ENCODE data around the gene DNAJC25. TPM values are rescaled to one million over a fixed set of nuclear protein-coding genes. Genes with fewer than 3 reads are reported as not detected.

Gene DNAJC25
- polyA plus RNA-seq, 1 experiment, result 14.1 TPM

GRCh38 chr9:111676116-111676515 lies 45.0 kb downstream of the DNAJC25 start:
- TF ChIP-seq, protein P1, sequence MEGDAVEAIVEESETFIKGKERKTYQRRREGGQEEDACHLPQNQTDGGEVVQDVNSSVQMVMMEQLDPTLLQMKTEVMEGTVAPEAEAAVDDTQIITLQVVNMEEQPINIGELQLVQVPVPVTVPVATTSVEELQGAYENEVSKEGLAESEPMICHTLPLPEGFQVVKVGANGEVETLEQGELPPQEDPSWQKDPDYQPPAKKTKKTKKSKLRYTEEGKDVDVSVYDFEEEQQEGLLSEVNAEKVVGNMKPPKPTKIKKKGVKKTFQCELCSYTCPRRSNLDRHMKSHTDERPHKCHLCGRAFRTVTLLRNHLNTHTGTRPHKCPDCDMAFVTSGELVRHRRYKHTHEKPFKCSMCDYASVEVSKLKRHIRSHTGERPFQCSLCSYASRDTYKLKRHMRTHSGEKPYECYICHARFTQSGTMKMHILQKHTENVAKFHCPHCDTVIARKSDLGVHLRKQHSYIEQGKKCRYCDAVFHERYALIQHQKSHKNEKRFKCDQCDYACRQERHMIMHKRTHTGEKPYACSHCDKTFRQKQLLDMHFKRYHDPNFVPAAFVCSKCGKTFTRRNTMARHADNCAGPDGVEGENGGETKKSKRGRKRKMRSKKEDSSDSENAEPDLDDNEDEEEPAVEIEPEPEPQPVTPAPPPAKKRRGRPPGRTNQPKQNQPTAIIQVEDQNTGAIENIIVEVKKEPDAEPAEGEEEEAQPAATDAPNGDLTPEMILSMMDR (IDR thresholded peaks at IDR 0.05; ENCODE audit: low read depth, low read length), result no peak
- H3K27me3 ChIP-seq (ENCODE audit: control insufficient read depth, insufficient read depth, low read length), result no peaks in the 10 kb centered on the region
- peaks cover 4% of the 10 kb centered on the region; the same call in 1 of the 2 replicates for H3K9me3 ChIP-seq (ENCODE audit: control insufficient read depth, insufficient read depth, low read length)
- POLR2A ChIA-PET, result no interaction called here
- DNase-seq (ENCODE audit: low read depth, low spot score), result no peak
- CTCF ChIA-PET, result interaction anchor here (1.2 kb wide), 1 partner anchor 17 kb away, joined by 3 read pairs; no protein-coding TSS in a partner anchor
- no peak overlapping the region for H3K27ac ChIP-seq (ENCODE audit: low read depth, low read length)
- H3K4me3 ChIP-seq (ENCODE audit: low read depth, low read length), result no peak overlapping the region

DNA sequence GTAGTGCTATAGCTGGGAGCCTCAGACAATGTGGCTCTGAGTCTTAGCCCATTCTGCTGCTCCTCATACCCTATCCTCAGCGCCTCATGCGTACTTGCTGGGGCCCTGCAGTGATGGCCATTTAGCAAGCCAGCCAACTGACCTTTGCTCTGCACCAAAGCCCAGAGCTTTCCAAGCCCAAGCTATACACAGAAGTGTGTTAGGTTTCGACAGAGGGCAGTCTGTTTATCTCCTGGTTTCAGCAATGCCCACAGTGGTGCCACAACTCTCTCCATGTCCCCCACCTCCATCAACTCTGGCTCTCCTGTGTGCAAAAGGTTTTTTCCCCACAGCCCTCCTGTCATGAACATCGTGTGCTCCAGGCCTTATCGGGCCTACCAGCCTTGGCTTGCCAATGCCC lies 47.2 kb downstream of the DNAJC25 start:
- no peak for DNase-seq (ENCODE audit: low read depth, low spot score)
- Histone ChIP-seq H3K4me3 (ENCODE audit: low read depth, low read length) (no peak overlapping the region), H3K27ac (ENCODE audit: low read depth, low read length) (no peak overlapping the region), H3K9me3 (ENCODE audit: control insufficient read depth, insufficient read depth, low read length) (peaks cover 4% of the 10 kb centered on the region; the same call in 1 of the 2 replicates), H3K27me3 (ENCODE audit: control insufficient read depth, insufficient read depth, low read length) (no peaks in the 10 kb centered on the region)
- TF ChIP-seq, protein P1 (IDR thresholded peaks at IDR 0.05; ENCODE audit: low read depth, low read length), result no peak
- ChIA-PET POLR2A (no interaction called here), CTCF (interaction anchor here (2.2 kb wide), 1 partner anchor 13 kb away, joined by 8 read pairs; no protein-coding TSS in a partner anchor)

- TF ChIP-seq, protein P1 (IDR thresholded peaks at IDR 0.05; ENCODE audit: low read depth, low read length), result no peak
- no peak overlapping the region for H3K27ac ChIP-seq (ENCODE audit: low read depth, low read length)
- H3K9me3 ChIP-seq (ENCODE audit: control insufficient read depth, insufficient read depth, low read length), result peaks cover 4% of the 10 kb centered on the region; the same call in 1 of the 2 replicates
- ChIA-PET POLR2A (no interaction called here), CTCF (interaction anchor here (2.2 kb wide), 1 partner anchor 12 kb away, joined by 8 read pairs; no protein-coding TSS in a partner anchor)
- no peaks in the 10 kb centered on the region for H3K27me3 ChIP-seq (ENCODE audit: control insufficient read depth, insufficient read depth, low read length)
- H3K4me3 ChIP-seq (ENCODE audit: low read depth, low read length), result no peak overlapping the region
- no peak for DNase-seq (ENCODE audit: low read depth, low spot score)
Observed at GRCh38 chr9:111679199-111679598, 48.1 kb downstream of the DNAJC25 start.

DNA sequence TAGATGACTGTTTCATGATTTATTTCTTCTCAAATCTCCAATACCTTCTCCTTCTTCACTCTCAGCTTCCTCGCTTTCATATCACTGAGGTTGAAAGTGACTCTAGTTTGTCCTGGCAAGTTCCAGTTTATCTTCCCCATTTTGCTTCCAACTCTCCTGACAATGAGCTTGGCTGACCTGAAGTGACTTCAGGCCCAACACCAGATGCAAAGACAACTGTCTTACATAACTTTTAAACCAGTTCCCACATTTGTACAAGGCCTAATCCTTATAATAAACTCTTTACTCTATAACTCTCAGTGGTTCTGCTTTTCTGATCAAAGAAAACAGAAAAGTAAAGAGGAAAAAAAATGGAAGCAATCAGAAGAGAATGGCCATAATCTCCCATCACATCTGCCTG lies 52.3 kb downstream of the DNAJC25 start:
- POLR2A ChIA-PET, result no interaction called here
- H3K4me3 ChIP-seq (ENCODE audit: low read depth, low read length), result no peak overlapping the region
- DNase-seq (ENCODE audit: low read depth, low spot score), result no peak
- no peak overlapping the region for H3K27ac ChIP-seq (ENCODE audit: low read depth, low read length)
- TF ChIP-seq, protein P1 (IDR thresholded peaks at IDR 0.05; ENCODE audit: low read depth, low read length), result no peak
- H3K27me3 ChIP-seq (ENCODE audit: control insufficient read depth, insufficient read depth, low read length), result no peaks in the 10 kb centered on the region
- H3K9me3 ChIP-seq (ENCODE audit: control insufficient read depth, insufficient read depth, low read length), result peaks cover 4% of the 10 kb centered on the region; the same call in 1 of the 2 replicates
- CTCF ChIA-PET, result no interaction called here

DNA sequence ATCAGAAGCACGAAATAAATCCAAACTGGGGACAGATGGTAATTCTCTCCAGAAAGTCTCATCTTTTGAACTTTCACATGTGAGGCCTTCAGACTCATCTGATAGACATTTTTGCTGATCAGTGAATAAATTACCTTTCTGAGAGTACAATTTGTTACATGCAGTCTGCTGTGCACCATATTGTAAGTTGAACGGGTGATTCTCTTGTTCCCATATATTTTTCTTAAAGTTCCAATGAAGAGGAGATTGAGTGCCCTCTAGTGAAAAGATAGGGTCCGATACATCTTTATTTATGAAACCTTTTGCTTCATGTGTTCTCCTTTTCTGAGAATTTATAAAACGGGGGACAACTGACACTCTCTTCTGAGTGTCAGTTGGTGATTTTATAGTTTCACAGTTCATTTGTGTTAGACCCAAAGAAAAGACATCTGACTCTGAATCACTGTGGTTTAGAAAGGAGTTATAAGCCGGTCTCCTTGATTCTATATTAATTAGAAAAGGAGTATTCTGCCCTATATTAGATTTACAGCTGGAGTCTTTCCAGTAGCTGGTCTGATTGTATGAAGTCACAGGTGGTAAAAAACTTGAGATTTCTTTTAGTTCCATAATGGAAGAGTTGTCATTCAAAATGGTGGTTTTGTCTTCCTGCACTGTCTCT lies 60.7 kb downstream of the DNAJC25 start:
- no peak overlapping the region for H3K27ac ChIP-seq (ENCODE audit: low read depth, low read length)
- CTCF ChIA-PET, result interaction anchor here (0.8 to 1.9 kb wide), 8 partner anchors 9 to 670 kb away, joined by 3 to 12 read pairs (median 4); no protein-coding TSS in a partner anchor
- DNase-seq (ENCODE audit: low read depth, low spot score), result peak; percentile 4
- H3K27me3 ChIP-seq (ENCODE audit: control insufficient read depth, insufficient read depth, low read length), result no peaks in the 10 kb centered on the region
- no peak overlapping the region for H3K4me3 ChIP-seq (ENCODE audit: low read depth, low read length)
- H3K9me3 ChIP-seq (ENCODE audit: control insufficient read depth, insufficient read depth, low read length), result no peaks in the 10 kb centered on the region
- POLR2A ChIA-PET, result no interaction called here
- TF ChIP-seq, protein P1 (IDR thresholded peaks at IDR 0.05; ENCODE audit: low read depth, low read length), result peak; percentile 55

Measured in AG04450 (cell line).